Measurements from ENCODE around the gene IRF2BP1.

IRF2BP1 gene

GRCh38 chr19:45885556-45886426, at the start of gene IRF2BP1:
Gene IRF2BP1, minus strand, starts transcription at chr19:45886141. Its CDS starts 367 bp downstream, at chr19:45885774.
- Histone ChIP-seq H3K9me3 (ENCODE audit: control insufficient read depth, insufficient read depth, low read length) (no peaks in the 10 kb centered on the region), H3K4me1 (ENCODE audit: insufficient read depth, low read length) (peaks cover 14% of the 10 kb centered on the region), H3K9ac (ENCODE audit: low read depth, low read length) (peak within 1 kb of the TSS; percentile 99), H3K36me3 (ENCODE audit: insufficient read depth, low read length) (no peaks in the 10 kb centered on the region)

GRCh38 chr19:45935267-45935666, 49.3 kb upstream of the IRF2BP1 start:
- Histone ChIP-seq H3K4me1 (ENCODE audit: insufficient read depth, low read length) (no peaks in the 10 kb centered on the region), H3K9me3 (ENCODE audit: control insufficient read depth, insufficient read depth, low read length) (no peaks in the 10 kb centered on the region), H3K9ac (ENCODE audit: low read depth, low read length) (no peak overlapping the region), H3K36me3 (ENCODE audit: insufficient read depth, low read length) (no peaks in the 10 kb centered on the region)

- H3K9me3 ChIP-seq (ENCODE audit: control insufficient read depth, insufficient read depth, low read length) = no peaks in the 10 kb centered on the region
- no peaks in the 10 kb centered on the region for H3K36me3 ChIP-seq (ENCODE audit: insufficient read depth, low read length)
- no peak overlapping the region for H3K9ac ChIP-seq (ENCODE audit: low read depth, low read length)
- H3K4me1 ChIP-seq (ENCODE audit: insufficient read depth, low read length) = no peaks in the 10 kb centered on the region
These were observed 48.8 kb upstream of the IRF2BP1 start for GRCh38 chr19:45934551-45935230.

- Histone ChIP-seq H3K4me1 (ENCODE audit: insufficient read depth, low read length) (0 out of 2 replicates have a peak, but pooled peaks cover 6% of the 10 kb centered on the region), H3K9ac (ENCODE audit: low read depth, low read length) (no peak overlapping the region), H3K9me3 (ENCODE audit: control insufficient read depth, insufficient read depth, low read length) (no peaks in the 10 kb centered on the region), H3K36me3 (ENCODE audit: insufficient read depth, low read length) (no peaks in the 10 kb centered on the region)
These were observed 47.8 kb upstream of the IRF2BP1 start for GRCh38 chr19:45933759-45934158.

- no peaks in the 10 kb centered on the region for H3K36me3 ChIP-seq (ENCODE audit: insufficient read depth, low read length)
- no peak overlapping the region for H3K9ac ChIP-seq (ENCODE audit: low read depth, low read length)
- no peaks in the 10 kb centered on the region for H3K9me3 ChIP-seq (ENCODE audit: control insufficient read depth, insufficient read depth, low read length)
- 0 out of 2 replicates have a peak, but pooled peaks cover 7% of the 10 kb centered on the region for H3K4me1 ChIP-seq (ENCODE audit: insufficient read depth, low read length)
These were observed 45.1 kb upstream of the IRF2BP1 start for GRCh38 chr19:45931055-45931454.

- no peaks in the 10 kb centered on the region for H3K36me3 ChIP-seq (ENCODE audit: insufficient read depth, low read length)
- no peak overlapping the region for H3K9ac ChIP-seq (ENCODE audit: low read depth, low read length)
- H3K4me1 ChIP-seq (ENCODE audit: insufficient read depth, low read length) = 0 out of 2 replicates have a peak, but pooled peaks cover 7% of the 10 kb centered on the region
- H3K9me3 ChIP-seq (ENCODE audit: control insufficient read depth, insufficient read depth, low read length) = no peaks in the 10 kb centered on the region
These were observed 43.3 kb upstream of the IRF2BP1 start for GRCh38 chr19:45929247-45929646.

GRCh38 chr19:45927565-45928261, 41.8 kb upstream of the IRF2BP1 start:
- peak overlapping the region; percentile 36 for H3K9ac ChIP-seq (ENCODE audit: low read depth, low read length)
- H3K36me3 ChIP-seq (ENCODE audit: insufficient read depth, low read length) = no peaks in the 10 kb centered on the region
- H3K4me1 ChIP-seq (ENCODE audit: insufficient read depth, low read length) = 0 out of 2 replicates have a peak, but pooled peaks cover 7% of the 10 kb centered on the region
- no peaks in the 10 kb centered on the region for H3K9me3 ChIP-seq (ENCODE audit: control insufficient read depth, insufficient read depth, low read length)

- Histone ChIP-seq H3K4me1 (ENCODE audit: insufficient read depth, low read length) (0 out of 2 replicates have a peak, but pooled peaks cover 7% of the 10 kb centered on the region), H3K9me3 (ENCODE audit: control insufficient read depth, insufficient read depth, low read length) (no peaks in the 10 kb centered on the region), H3K36me3 (ENCODE audit: insufficient read depth, low read length) (no peaks in the 10 kb centered on the region), H3K9ac (ENCODE audit: low read depth, low read length) (no peak overlapping the region)
These were observed 39.0 kb upstream of the IRF2BP1 start for GRCh38 chr19:45924891-45925447.

- H3K9ac ChIP-seq (ENCODE audit: low read depth, low read length) = no peak overlapping the region
- no peaks in the 10 kb centered on the region for H3K4me1 ChIP-seq (ENCODE audit: insufficient read depth, low read length)
- H3K36me3 ChIP-seq (ENCODE audit: insufficient read depth, low read length) = no peaks in the 10 kb centered on the region
- no peaks in the 10 kb centered on the region for H3K9me3 ChIP-seq (ENCODE audit: control insufficient read depth, insufficient read depth, low read length)
These were observed 36.3 kb upstream of the IRF2BP1 start for GRCh38 chr19:45922281-45922680.

GRCh38 chr19:45920458-45920857, 34.5 kb upstream of the IRF2BP1 start:
- Histone ChIP-seq H3K9me3 (ENCODE audit: control insufficient read depth, insufficient read depth, low read length) (no peaks in the 10 kb centered on the region), H3K36me3 (ENCODE audit: insufficient read depth, low read length) (no peaks in the 10 kb centered on the region), H3K9ac (ENCODE audit: low read depth, low read length) (no peak overlapping the region), H3K4me1 (ENCODE audit: insufficient read depth, low read length) (no peaks in the 10 kb centered on the region)

GRCh38 chr19:45919678-45920077, 33.7 kb upstream of the IRF2BP1 start:
- no peaks in the 10 kb centered on the region for H3K4me1 ChIP-seq (ENCODE audit: insufficient read depth, low read length)
- H3K36me3 ChIP-seq (ENCODE audit: insufficient read depth, low read length) = no peaks in the 10 kb centered on the region
- H3K9me3 ChIP-seq (ENCODE audit: control insufficient read depth, insufficient read depth, low read length) = no peaks in the 10 kb centered on the region
- no peak overlapping the region for H3K9ac ChIP-seq (ENCODE audit: low read depth, low read length)

- H3K36me3 ChIP-seq (ENCODE audit: insufficient read depth, low read length) = no peaks in the 10 kb centered on the region
- H3K4me1 ChIP-seq (ENCODE audit: insufficient read depth, low read length) = no peaks in the 10 kb centered on the region
- H3K9ac ChIP-seq (ENCODE audit: low read depth, low read length) = no peak overlapping the region
- H3K9me3 ChIP-seq (ENCODE audit: control insufficient read depth, insufficient read depth, low read length) = no peaks in the 10 kb centered on the region
These were observed 32.8 kb upstream of the IRF2BP1 start for GRCh38 chr19:45918721-45919120.

GRCh38 chr19:45917421-45918091, 31.6 kb upstream of the IRF2BP1 start:
- Histone ChIP-seq H3K4me1 (ENCODE audit: insufficient read depth, low read length) (no peaks in the 10 kb centered on the region), H3K9ac (ENCODE audit: low read depth, low read length) (no peak overlapping the region), H3K9me3 (ENCODE audit: control insufficient read depth, insufficient read depth, low read length) (no peaks in the 10 kb centered on the region), H3K36me3 (ENCODE audit: insufficient read depth, low read length) (no peaks in the 10 kb centered on the region)
